Liver (tissue), 9 donors: Measurements from ENCODE around the gene FSCN2. TPM values are rescaled to one million over a fixed set of nuclear protein-coding genes. Genes with fewer than 3 reads are reported as not detected.

Experiments
- DNase-seq: peaks from one replicate; pipeline ENCODE4 v3.0.0-alpha.2; 2017; ENCODE audit warnings: low spot score
- H3K27ac ChIP-seq, 2 donors: one replicate each; pipeline ENCODE4 v1.7.0; 2013; ENCODE audit warnings: inconsistent platforms in 2 of 2, low read length in 2 of 2, control low read depth in 1 of 2, low read depth in 1 of 2, mild to moderate bottlenecking in 1 of 2
- H3K27me3 ChIP-seq, 4 donors: one replicate each; pipeline versions ENCODE4 v1.6.1 to v1.7.0; 2013; ENCODE audit warnings: low read length in 3 of 4, inconsistent platforms in 1 of 4, mild to moderate bottlenecking in 1 of 4, moderate library complexity in 1 of 4; ENCODE audit not compliant: control insufficient read depth in 4 of 4, insufficient read depth in 4 of 4
- H3K36me3 ChIP-seq, 4 donors: one replicate each; pipeline versions ENCODE4 v1.6.1 to v1.7.0; 2013; ENCODE audit warnings: low read length in 3 of 4, mild to moderate bottlenecking in 3 of 4, low read depth in 1 of 4, moderate library complexity in 1 of 4; ENCODE audit not compliant: control insufficient read depth in 4 of 4, insufficient read depth in 3 of 4
- H3K4me1 ChIP-seq, 4 donors: one replicate each; pipeline versions ENCODE4 v1.6.1 to v1.7.0; 2013; ENCODE audit warnings: low read length in 3 of 4, mild to moderate bottlenecking in 3 of 4, moderate library complexity in 1 of 4; ENCODE audit not compliant: control insufficient read depth in 4 of 4, insufficient read depth in 4 of 4
- H3K4me3 ChIP-seq, 3 donors: one replicate each; pipeline versions ENCODE4 v1.6.1 to v1.7.0; 2013; ENCODE audit warnings: low read length in 3 of 3, control low read depth in 1 of 3, low read depth in 1 of 3, mild to moderate bottlenecking in 1 of 3
- H3K9ac ChIP-seq, 2 donors: one replicate each; pipeline ENCODE4 v1.7.0; 2013; ENCODE audit warnings: low read length in 2 of 2, mild to moderate bottlenecking in 2 of 2, moderate library complexity in 2 of 2, control low read depth in 1 of 2, low read depth in 1 of 2
- H3K9me3 ChIP-seq, 4 donors: one replicate each; pipeline versions ENCODE4 v1.6.1 to v1.7.0; 2013; ENCODE audit warnings: low read length in 3 of 4; ENCODE audit not compliant: control insufficient read depth in 4 of 4
- CTCF ChIP-seq: fragments of 150-350 bp; IDR thresholded peaks from 2 replicates; pipeline ENCODE4 v1.5.1; 2017; ENCODE audit warnings: improper control_type of control experiment, low read depth, low read length; ENCODE audit not compliant: missing input control
- EGR1 ChIP-seq, 2 donors: IDR thresholded peaks; 2 replicates each; pipeline ENCODE4 v1.6.1; 2016 to 2018; ENCODE audit warnings: antibody characterized with exemption in 2 of 2, low read depth in 2 of 2
- FOXA1 ChIP-seq: IDR thresholded peaks from 2 replicates; pipeline ENCODE4 v1.6.1; 2016; ENCODE audit warnings: antibody characterized with exemption
- FOXA2 ChIP-seq: IDR thresholded peaks from 2 replicates; pipeline ENCODE4 v1.6.1; 2016; ENCODE audit warnings: antibody characterized with exemption
- HNF4A ChIP-seq, 2 donors: conservative IDR thresholded peaks; 2 replicates each; pipeline ENCODE4 v1.6.1; 2016; ENCODE audit warnings: antibody characterized with exemption in 2 of 2, mild to moderate bottlenecking in 2 of 2
- HNF4G ChIP-seq: IDR thresholded peaks from 2 replicates; pipeline ENCODE4 v1.6.1; 2016; ENCODE audit warnings: antibody characterized with exemption
- JUND ChIP-seq, 2 donors: IDR thresholded peaks; 2 replicates each; pipeline ENCODE4 v1.6.1; 2016; ENCODE audit warnings: antibody characterized with exemption in 2 of 2
- NR2F2 ChIP-seq: IDR thresholded peaks from 2 replicates; pipeline ENCODE4 v1.6.1; 2016; ENCODE audit warnings: antibody characterized with exemption
- RAD21 ChIP-seq, 2 donors: IDR thresholded peaks; 2 replicates each; pipeline ENCODE4 v1.6.1; 2016; ENCODE audit warnings: antibody characterized with exemption in 2 of 2, mild to moderate bottlenecking in 2 of 2
- REST ChIP-seq: IDR thresholded peaks from 2 replicates; pipeline ENCODE4 v1.6.1; 2016; ENCODE audit warnings: antibody characterized with exemption, mild to moderate bottlenecking
- RXRA ChIP-seq, 2 donors: IDR thresholded peaks; 2 replicates each; pipeline ENCODE4 v1.6.1; 2017 to 2018; ENCODE audit warnings: antibody characterized with exemption in 2 of 2, mild to moderate bottlenecking in 1 of 2
- SP1 ChIP-seq: IDR thresholded peaks from 2 replicates; pipeline ENCODE4 v1.6.1; 2018; ENCODE audit warnings: antibody characterized with exemption, mild to moderate bottlenecking
- TAF1 ChIP-seq: conservative IDR thresholded peaks from 2 replicates; pipeline ENCODE4 v1.6.1; 2016; ENCODE audit warnings: antibody characterized with exemption, mild to moderate bottlenecking
- YY1 ChIP-seq: IDR thresholded peaks from 2 replicates; pipeline ENCODE4 v1.6.1; 2016; ENCODE audit warnings: antibody characterized with exemption, mild to moderate bottlenecking
- WGBS: extraction: QIAGEN DNeasy Blood & Tissue Kit; methylation state at CpG from one replicate; pipeline ENCODE4 v1.1.7; 2013; 5-methylcytosine and 5-hydroxymethylcytosine counted together
- polyA plus RNA-seq, 2 donors: library from polyadenylated mRNA; stranded (reverse) in 1 of 2; unstranded in 1 of 2; fragments of 200-250 nt in 1 of 2; fragments of >200 nt in 1 of 2; fragmentation: Nextera tagmentation in 1 of 2; extraction: Ambion mirVana in 1 of 2; gene quantifications; one replicate each; pipeline versions ENCODE4 v1.2.1 to v1.2.3, GENCODE V29; 2013 to 2015
- total RNA-seq, 2 donors: library from RNA; depleted of rRNA; stranded (reverse); fragments of >200 nt; gene quantifications; one replicate each; pipeline ENCODE4 v1.2.3, GENCODE V29; 2014
- TF ChIP-seq, protein P1 (sequence below): IDR thresholded peaks from 2 replicates; pipeline ENCODE4 v1.6.1; 2016; ENCODE audit warnings: antibody characterized with exemption
- TF ChIP-seq, protein P2 (sequence below): IDR thresholded peaks from 2 replicates; pipeline ENCODE4 v1.6.1; 2016; ENCODE audit warnings: antibody characterized with exemption
- TF ChIP-seq, protein P3 (sequence below): IDR thresholded peaks from 2 replicates; pipeline ENCODE4 v1.6.1; 2016; ENCODE audit warnings: antibody characterized with exemption
- donor health status: healthy.
- donor health status: healthy.
- donor health status: healthy.
- donor health status: healthy.
- donor health status: healthy.

Gene FSCN2
- total and polyA plus RNA-seq, 4 donors: 0.09 to 0.42 TPM; not detected in 2

GRCh38 chr17:81549031-81549557 is 20.9 kb downstream of the FSCN2 start:
- no peaks in the 10 kb centered on the region for H3K9me3 ChIP-seq
- 54% methylated on average over 15 of the region's 16 CpGs for WGBS
- no peak overlapping the region for H3K27ac ChIP-seq
- no peak overlapping the region for H3K9ac ChIP-seq
- H3K36me3 ChIP-seq: peaks cover 5 to 43% (median 16%) of the 10 kb centered on the region in 4 donors
- peaks cover 5 to 38% (median 30%) of the 10 kb centered on the region in 4 donors for H3K4me1 ChIP-seq
- no peak for DNase-seq
- H3K27me3 ChIP-seq: no peaks in the 10 kb centered on the region
- no peak overlapping the region for H3K4me3 ChIP-seq
- TF ChIP-seq HNF4G (peak; percentile 38), CTCF (no peak), RAD21 (IDR thresholded peaks at IDR 0.05) (no peak), RXRA (IDR thresholded peaks at IDR 0.05) (peak in 1 of 2 donors; percentile 63), HNF4A (conservative IDR thresholded peaks at IDR 0.05) (peak; percentile 80 to 88), EGR1 (IDR thresholded peaks at IDR 0.05; ENCODE audit: low read depth in 2 of 2) (no peak), SP1 (peak; percentile 57), TAF1 (no peak), REST (no peak), FOXA2 (no peak), FOXA1 (no peak), YY1 (no peak), NR2F2 (peak; percentile 15), JUND (IDR thresholded peaks at IDR 0.05) (no peak)
- TF ChIP-seq, protein P1, sequence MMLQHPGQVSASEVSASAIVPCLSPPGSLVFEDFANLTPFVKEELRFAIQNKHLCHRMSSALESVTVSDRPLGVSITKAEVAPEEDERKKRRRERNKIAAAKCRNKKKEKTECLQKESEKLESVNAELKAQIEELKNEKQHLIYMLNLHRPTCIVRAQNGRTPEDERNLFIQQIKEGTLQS: no peak
- TF ChIP-seq, protein P2, sequence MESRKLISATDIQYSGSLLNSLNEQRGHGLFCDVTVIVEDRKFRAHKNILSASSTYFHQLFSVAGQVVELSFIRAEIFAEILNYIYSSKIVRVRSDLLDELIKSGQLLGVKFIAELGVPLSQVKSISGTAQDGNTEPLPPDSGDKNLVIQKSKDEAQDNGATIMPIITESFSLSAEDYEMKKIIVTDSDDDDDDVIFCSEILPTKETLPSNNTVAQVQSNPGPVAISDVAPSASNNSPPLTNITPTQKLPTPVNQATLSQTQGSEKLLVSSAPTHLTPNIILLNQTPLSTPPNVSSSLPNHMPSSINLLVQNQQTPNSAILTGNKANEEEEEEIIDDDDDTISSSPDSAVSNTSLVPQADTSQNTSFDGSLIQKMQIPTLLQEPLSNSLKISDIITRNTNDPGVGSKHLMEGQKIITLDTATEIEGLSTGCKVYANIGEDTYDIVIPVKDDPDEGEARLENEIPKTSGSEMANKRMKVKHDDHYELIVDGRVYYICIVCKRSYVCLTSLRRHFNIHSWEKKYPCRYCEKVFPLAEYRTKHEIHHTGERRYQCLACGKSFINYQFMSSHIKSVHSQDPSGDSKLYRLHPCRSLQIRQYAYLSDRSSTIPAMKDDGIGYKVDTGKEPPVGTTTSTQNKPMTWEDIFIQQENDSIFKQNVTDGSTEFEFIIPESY: no peak
- TF ChIP-seq, protein P3, sequence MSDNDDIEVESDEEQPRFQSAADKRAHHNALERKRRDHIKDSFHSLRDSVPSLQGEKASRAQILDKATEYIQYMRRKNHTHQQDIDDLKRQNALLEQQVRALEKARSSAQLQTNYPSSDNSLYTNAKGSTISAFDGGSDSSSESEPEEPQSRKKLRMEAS: no peak
